Right forelimb (tissue), 1 donor: ENCODE measurements around the gene CALR3.
"Not testable (repeated sequence)": the region's sequence is repeated elsewhere in the genome, so short reads cannot be mapped to it uniquely, and the experiment has no call there.

Experiments
- DNase-seq: peaks from one replicate; pipeline ENCODE4 v3.0.0-alpha.2; 2018

Gene CALR3

GRCh38 chr19:16455489-16455888 lies 40.5 kb downstream of the CALR3 start:
- no peak for DNase-seq

- no peak for DNase-seq
These were observed 41.5 kb downstream of the CALR3 start for GRCh38 chr19:16454351-16454918.

- no peak for DNase-seq
These were observed 43.6 kb downstream of the CALR3 start for GRCh38 chr19:16452325-16452724.

GRCh38 chr19:16449330-16449961 lies 46.5 kb downstream of the CALR3 start:
- no peak for DNase-seq

GRCh38 chr19:16448872-16449271 lies 47.1 kb downstream of the CALR3 start:
- DNase-seq = not testable (repeated sequence)

- peak; percentile 63 for DNase-seq
These were observed 49.1 kb downstream of the CALR3 start for GRCh38 chr19:16446724-16447368.

- DNase-seq = no peak
These were observed 49.8 kb downstream of the CALR3 start for GRCh38 chr19:16446108-16446723.

- no peak for DNase-seq
These were observed 50.5 kb downstream of the CALR3 start for GRCh38 chr19:16445238-16446107.

- DNase-seq = no peak
These were observed 51.7 kb downstream of the CALR3 start for GRCh38 chr19:16444269-16444600.

GRCh38 chr19:16442386-16443276 lies 53.3 kb downstream of the CALR3 start:
- no peak for DNase-seq

- DNase-seq = no peak
These were observed 54.3 kb downstream of the CALR3 start for GRCh38 chr19:16441661-16442162.

GRCh38 chr19:16436780-16437332 lies 59.1 kb downstream of the CALR3 start:
- DNase-seq = no peak

- no peak for DNase-seq
These were observed 59.8 kb downstream of the CALR3 start for GRCh38 chr19:16435999-16436650.

GRCh38 chr19:16435238-16435917 lies 60.6 kb downstream of the CALR3 start:
- DNase-seq = no peak

- no peak for DNase-seq
These were observed 62.0 kb downstream of the CALR3 start for GRCh38 chr19:16433986-16434385.

GRCh38 chr19:16429759-16430091 lies 66.2 kb downstream of the CALR3 start:
- DNase-seq = no peak

- no peak for DNase-seq
These were observed 66.8 kb downstream of the CALR3 start for GRCh38 chr19:16429066-16429758.
